DOHH2 (cell line): ENCODE measurements around the gene RBP4.
"Not testable (repeated sequence)": the region's sequence is repeated elsewhere in the genome, so short reads cannot be mapped to it uniquely, and the experiment has no call there.

Experiments
- CTCF ChIP-seq: fragments of 200-600 bp; sonication (generic); IDR thresholded peaks from one replicate; pipeline ENCODE4 v1.5.1; 2014; ENCODE audit warnings: antibody characterized with exemption, mild to moderate bottlenecking, low read depth, low read length; ENCODE audit not compliant: poor library complexity, severe bottlenecking
- EZH2phosphoT487 ChIP-seq: fragments of 200-600 bp; sonication (generic); IDR thresholded peaks from 2 replicates; pipeline ENCODE4 v1.6.1; 2017; ENCODE audit warnings: borderline replicate concordance, mild to moderate bottlenecking, antibody characterized with exemption, low read length, moderate library complexity, mixed read lengths

- not testable (repeated sequence) for TF ChIP-seq CTCF, EZH2phosphoT487
Observed at GRCh38 chr10:93546995-93547394, 54.0 kb downstream of the RBP4 start.
